Measurements from ENCODE around the gene IFNL2. TPM values are rescaled to one million over a fixed set of nuclear protein-coding genes. Genes with fewer than 3 reads are reported as not detected.

IFNL2 gene
- total and polyA plus RNA-seq, 11 donors = not detected

DNA sequence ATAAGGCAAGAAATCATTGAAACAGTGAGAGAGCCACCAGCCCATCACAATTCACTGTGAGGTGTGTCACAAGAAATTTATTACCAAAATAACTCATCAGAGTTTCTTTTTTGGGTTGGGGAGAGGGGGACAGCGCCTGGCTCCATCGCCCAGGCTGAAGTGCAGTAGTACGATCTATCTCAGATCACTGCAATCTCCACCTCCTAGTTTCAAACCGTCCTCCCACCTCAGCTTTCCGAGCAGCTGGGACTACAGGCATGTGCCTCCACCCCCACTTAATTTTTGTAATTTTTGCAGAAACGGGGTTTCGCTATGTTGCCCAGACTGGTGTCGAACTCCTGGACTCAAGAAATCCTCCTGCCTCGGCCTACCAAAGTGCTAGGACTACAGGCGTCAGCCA is 31.6 kb downstream of the IFNL2 start:
- Histone ChIP-seq H3K9me3 (no peaks in the 10 kb centered on the region), H3K4me3 (no peak overlapping the region), H3K4me1 (no peaks in the 10 kb centered on the region), H3K27ac (no peak overlapping the region), H3K36me3 (no peaks in the 10 kb centered on the region), H3K27me3 (peaks cover 0 to 76% (median 15%) of the 10 kb centered on the region in 9 donors)
- intact Hi-C loops (cut with DNase I) = no loop called here
- TF ChIP-seq POLR2A (IDR thresholded peaks at IDR 0.05) = no peak
- TF ChIP-seq, protein P1, sequence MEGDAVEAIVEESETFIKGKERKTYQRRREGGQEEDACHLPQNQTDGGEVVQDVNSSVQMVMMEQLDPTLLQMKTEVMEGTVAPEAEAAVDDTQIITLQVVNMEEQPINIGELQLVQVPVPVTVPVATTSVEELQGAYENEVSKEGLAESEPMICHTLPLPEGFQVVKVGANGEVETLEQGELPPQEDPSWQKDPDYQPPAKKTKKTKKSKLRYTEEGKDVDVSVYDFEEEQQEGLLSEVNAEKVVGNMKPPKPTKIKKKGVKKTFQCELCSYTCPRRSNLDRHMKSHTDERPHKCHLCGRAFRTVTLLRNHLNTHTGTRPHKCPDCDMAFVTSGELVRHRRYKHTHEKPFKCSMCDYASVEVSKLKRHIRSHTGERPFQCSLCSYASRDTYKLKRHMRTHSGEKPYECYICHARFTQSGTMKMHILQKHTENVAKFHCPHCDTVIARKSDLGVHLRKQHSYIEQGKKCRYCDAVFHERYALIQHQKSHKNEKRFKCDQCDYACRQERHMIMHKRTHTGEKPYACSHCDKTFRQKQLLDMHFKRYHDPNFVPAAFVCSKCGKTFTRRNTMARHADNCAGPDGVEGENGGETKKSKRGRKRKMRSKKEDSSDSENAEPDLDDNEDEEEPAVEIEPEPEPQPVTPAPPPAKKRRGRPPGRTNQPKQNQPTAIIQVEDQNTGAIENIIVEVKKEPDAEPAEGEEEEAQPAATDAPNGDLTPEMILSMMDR (IDR thresholded peaks at IDR 0.05) = no peak
- no peak for ATAC-seq
- WGBS, 4 donors = 84 to 89% (median 84%) methylated on average over 10 of the region's 10 CpGs
- DNase-seq = no peak

DNA sequence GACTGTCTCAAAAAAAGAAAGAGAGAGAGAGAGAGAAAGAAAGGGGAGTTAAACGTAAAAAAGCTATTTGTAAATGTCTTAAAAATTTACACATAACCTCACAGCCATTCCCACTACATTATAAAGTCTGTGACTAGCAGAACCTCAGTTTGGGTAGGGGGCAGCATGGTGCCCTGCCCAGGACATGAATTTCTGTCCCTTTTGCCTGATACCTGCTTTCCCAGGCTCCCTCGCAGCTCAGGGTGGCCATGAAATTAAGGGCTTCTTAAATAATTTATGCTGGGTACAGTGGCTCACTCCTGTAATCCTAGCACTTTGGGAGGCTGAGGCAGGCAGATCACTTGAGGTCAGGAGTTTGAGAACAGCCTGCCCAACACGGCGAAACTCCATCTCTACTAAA is 32.8 kb downstream of the IFNL2 start:
- H3K4me3 ChIP-seq = no peak overlapping the region
- no peak overlapping the region for H3K27ac ChIP-seq
- no peaks in the 10 kb centered on the region for H3K4me1 ChIP-seq
- H3K9me3 ChIP-seq = no peaks in the 10 kb centered on the region
- DNase-seq (no peak), ATAC-seq (no peak)
- TF ChIP-seq, protein P1 (IDR thresholded peaks at IDR 0.05) = no peak
- TF ChIP-seq POLR2A (IDR thresholded peaks at IDR 0.05) = no peak
- peaks cover 0 to 82% (median 26%) of the 10 kb centered on the region in 9 donors for H3K27me3 ChIP-seq
- intact Hi-C loops (cut with DNase I) = no loop called here
- H3K36me3 ChIP-seq = no peaks in the 10 kb centered on the region
- WGBS, 4 donors = 83 to 89% (median 85%) methylated on average over 4 of the region's 4 CpGs

GRCh38 chr19:39301562-39301961 is 33.4 kb downstream of the IFNL2 start:
- TF ChIP-seq, protein P1 (IDR thresholded peaks at IDR 0.05) = no peak
- TF ChIP-seq POLR2A (IDR thresholded peaks at IDR 0.05) = no peak
- intact Hi-C loops (cut with DNase I) = no loop called here
- H3K4me3 ChIP-seq = no peak overlapping the region
- H3K36me3 ChIP-seq = no peaks in the 10 kb centered on the region
- no peak for DNase-seq
- H3K27ac ChIP-seq = no peak overlapping the region
- H3K27me3 ChIP-seq = peaks cover 0 to 83% (median 28%) of the 10 kb centered on the region in 9 donors
- no peaks in the 10 kb centered on the region for H3K9me3 ChIP-seq
- H3K4me1 ChIP-seq = no peaks in the 10 kb centered on the region
- no peak for ATAC-seq
- 80 to 90% (median 86%) methylated on average over 3 of the region's 3 CpGs for WGBS, 4 donors

DNA sequence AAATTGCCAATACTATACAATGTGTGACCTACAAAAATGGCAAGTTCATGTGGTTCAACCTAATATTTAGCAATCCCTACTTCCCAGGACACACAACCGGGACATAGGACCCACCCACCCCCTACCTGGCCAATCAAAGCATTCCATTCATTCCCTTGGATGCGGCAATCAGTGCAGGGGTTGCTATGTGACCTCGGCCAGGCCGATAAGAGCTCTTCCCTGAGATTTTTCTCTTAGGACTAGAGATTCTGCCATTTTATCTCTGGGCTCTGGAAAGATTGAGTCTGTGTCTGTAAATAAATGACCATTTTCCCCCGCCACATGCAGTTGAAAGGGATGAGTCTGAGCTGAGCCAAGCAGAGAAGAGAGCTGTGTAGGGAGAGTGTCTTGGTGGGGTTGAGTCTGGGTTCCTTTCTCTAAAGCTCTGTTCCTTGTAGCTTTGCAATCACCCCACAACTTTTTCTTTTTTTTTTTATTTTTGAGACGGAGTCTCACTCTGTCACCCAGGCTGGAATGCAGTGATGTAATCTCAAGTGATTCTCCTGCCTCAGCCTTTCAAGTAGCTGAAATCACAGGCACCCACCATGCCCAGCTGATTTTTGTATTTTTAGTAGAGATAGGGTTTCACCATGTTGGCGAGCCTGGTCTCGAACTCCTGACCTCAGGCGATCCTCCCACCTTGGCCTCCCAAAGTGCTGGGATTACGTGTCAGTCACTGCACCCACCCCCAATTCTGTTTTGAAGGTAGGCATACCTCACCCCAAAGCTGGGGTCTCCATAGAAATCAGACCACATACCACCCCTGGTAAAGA is 35.4 kb downstream of the IFNL2 start:
- DNase-seq = no peak
- Histone ChIP-seq H3K27ac (no peak overlapping the region), H3K9me3 (no peaks in the 10 kb centered on the region), H3K4me3 (no peak overlapping the region), H3K4me1 (peaks cover 0 to 19% (median 1%) of the 10 kb centered on the region in 12 donors), H3K27me3 (peaks cover 18 to 82% (median 41%) of the 10 kb centered on the region in 9 donors), H3K36me3 (no peaks in the 10 kb centered on the region)
- TF ChIP-seq POLR2A (IDR thresholded peaks at IDR 0.05) = no peak
- TF ChIP-seq, protein P1 (IDR thresholded peaks at IDR 0.05) = no peak
- WGBS, 4 donors = 41 to 44% (median 43%) methylated on average over 10 of the region's 10 CpGs
- ATAC-seq = no peak
- intact Hi-C loops (cut with DNase I) = no loop called here

Data from heart left ventricle (tissue), 16 donors.